ENCODE results near the gene KIAA1614.

DNA sequence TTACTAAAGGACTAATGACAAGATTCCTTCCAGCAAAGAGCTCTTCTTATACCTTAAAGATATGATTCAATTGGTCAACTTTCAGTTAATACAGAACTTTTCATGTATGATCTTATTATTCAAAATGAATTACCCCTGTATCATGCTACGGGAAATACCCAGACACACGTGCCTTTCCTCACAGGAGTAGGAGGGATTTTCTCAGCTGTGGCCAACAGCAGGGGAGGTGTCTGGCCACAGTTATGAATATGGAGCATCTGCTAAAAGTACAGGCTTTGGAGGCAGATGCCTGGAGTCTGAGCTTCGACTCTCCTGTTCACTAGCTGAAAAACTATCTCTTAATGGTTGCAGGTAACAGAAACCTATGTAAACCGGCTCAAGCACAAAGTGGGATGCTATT, 53.6 kb downstream of the KIAA1614 start:
- TF ChIP-seq POLR2AphosphoS5 (IDR thresholded peaks at IDR 0.05; ENCODE audit: borderline replicate concordance, low read depth, low read length) (no peak), EZH2 (IDR thresholded peaks at IDR 0.05) (no peak)
